Neural cell (in vitro differentiated cells): Measurements from ENCODE around the gene FBXO48. TPM values are rescaled to one million over a fixed set of nuclear protein-coding genes. Genes with fewer than 3 reads are reported as not detected.
"Not testable (repeated sequence)": the region's sequence is repeated elsewhere in the genome, so short reads cannot be mapped to it uniquely, and the experiment has no call there.

Experiments
- H2AFZ ChIP-seq: fragments of 200-600, 300-800 bp; sonication (generic), shearing (Covaris generic); 2 replicates; pipeline ENCODE4 v1.6.0; 2014; ENCODE audit warnings: low read depth, mild to moderate bottlenecking, antibody characterized with exemption, low read length, moderate library complexity
- H3F3A ChIP-seq: fragments of 200-600 bp; shearing (Covaris generic); 2 replicates; pipeline ENCODE4 v1.6.1; 2016; ENCODE audit warnings: mild to moderate bottlenecking, moderate library complexity, mixed read lengths, antibody characterized with exemption, low read length; ENCODE audit not compliant: insufficient read depth, poor library complexity, severe bottlenecking
- H3K27ac ChIP-seq: fragments of 200-600, 300-800 bp; sonication (generic), shearing (Covaris generic); 2 replicates; pipeline ENCODE4 v1.5.1; 2014; ENCODE audit warnings: mild to moderate bottlenecking, low read length, moderate library complexity
- H3K27me3 ChIP-seq: fragments of 300-800, 200-600 bp; sonication (generic), shearing (Covaris generic); 2 replicates; pipeline ENCODE4 v1.6.0; 2014; ENCODE audit warnings: mild to moderate bottlenecking, low read depth, low read length, moderate library complexity; ENCODE audit not compliant: insufficient read depth
- H3K36me3 ChIP-seq: fragments of 300-800, 200-600 bp; sonication (generic), shearing (Covaris generic); 2 replicates; pipeline ENCODE4 v1.5.1; 2014; ENCODE audit warnings: mild to moderate bottlenecking, antibody characterized with exemption, low read length, moderate library complexity; ENCODE audit not compliant: insufficient read depth
- H3K4me2 ChIP-seq: fragments of 300-800, 200-600 bp; sonication (generic), shearing (Covaris generic); 2 replicates; pipeline ENCODE4 v1.6.0; 2014; ENCODE audit warnings: mild to moderate bottlenecking, low read length
- H3K4me3 ChIP-seq: fragments of 300-800, 200-600 bp; sonication (generic), shearing (Covaris generic); 2 replicates; pipeline ENCODE4 v1.5.1; 2014; ENCODE audit warnings: mild to moderate bottlenecking, low read length, moderate library complexity
- H3K79me2 ChIP-seq: fragments of 200-600 bp; shearing (Covaris generic); replicated peaks from 2 replicates; pipeline ENCODE4 v1.6.0; 2014; ENCODE audit warnings: mild to moderate bottlenecking, low read length, moderate library complexity; ENCODE audit not compliant: insufficient read depth
- H3K9ac ChIP-seq: fragments of 300-800, 200-600 bp; sonication (generic), shearing (Covaris generic); 2 replicates; pipeline ENCODE4 v1.6.1; 2016; ENCODE audit warnings: mild to moderate bottlenecking, low read length, mixed read lengths
- H3K9me2 ChIP-seq: fragments of 200-600 bp; shearing (Covaris generic); 2 replicates; pipeline ENCODE4 v1.6.1; 2016; ENCODE audit warnings: mild to moderate bottlenecking, low read length, mixed read lengths; ENCODE audit not compliant: insufficient read depth
- H3K9me3 ChIP-seq: fragments of 200-600, 300-800 bp; sonication (generic), shearing (Covaris generic); 2 replicates; pipeline ENCODE4 v1.6.1; 2016; ENCODE audit warnings: mild to moderate bottlenecking, mixed run types, low read length, moderate library complexity, mixed read lengths
- H4K20me1 ChIP-seq: fragments of 200-600 bp; shearing (Covaris generic); 2 replicates; pipeline ENCODE4 v1.6.1; 2016; ENCODE audit warnings: mild to moderate bottlenecking, mixed run types; ENCODE audit not compliant: insufficient read depth
- EP300 ChIP-seq: fragments of 450-650 bp; conservative IDR thresholded peaks from 2 replicates; pipeline ENCODE4 v1.6.1; 2014; ENCODE audit warnings: antibody characterized with exemption, mild to moderate bottlenecking, moderate library complexity; ENCODE audit not compliant: poor library complexity, severe bottlenecking
- EZH2 ChIP-seq: fragments of 200-600, 300-800 bp; shearing (Covaris generic), sonication (generic); IDR thresholded peaks from 2 replicates; pipeline ENCODE4 v1.6.1; 2014; ENCODE audit warnings: antibody characterized with exemption, low read length, borderline replicate concordance, mild to moderate bottlenecking; ENCODE audit not compliant: insufficient read depth, poor library complexity, severe bottlenecking
- MXI1 ChIP-seq: fragments of 450-650 bp; conservative IDR thresholded peaks from 2 replicates; pipeline ENCODE4 v1.6.1; 2014; ENCODE audit warnings: antibody characterized with exemption, mild to moderate bottlenecking; ENCODE audit not compliant: poor library complexity, severe bottlenecking
- POLR2AphosphoS5 ChIP-seq: IDR thresholded peaks from 2 replicates; pipeline ENCODE4 v1.6.1; 2012
- RAD21 ChIP-seq: fragments of 450-650 bp; conservative IDR thresholded peaks from 2 replicates; pipeline ENCODE4 v1.6.1; 2014; ENCODE audit warnings: antibody characterized with exemption, mild to moderate bottlenecking, moderate library complexity
- SMC3 ChIP-seq: fragments of 450-650 bp; conservative IDR thresholded peaks from 2 replicates; pipeline ENCODE4 v1.6.1; 2014; ENCODE audit warnings: antibody characterized with exemption, mild to moderate bottlenecking, moderate library complexity; ENCODE audit not compliant: poor library complexity
- TAF1 ChIP-seq: IDR thresholded peaks from 2 replicates; pipeline ENCODE4 v1.6.1; 2012; ENCODE audit warnings: low read depth
- polyA plus RNA-seq: library from polyadenylated mRNA; depleted of rRNA; stranded (reverse); fragments of >200 nt; gene quantifications from 2 replicates; pipeline ENCODE4 v1.2.3, GENCODE V29; 2014
- TF ChIP-seq, protein P1 (sequence below): fragments of 450-650 bp; IDR thresholded peaks from 2 replicates; pipeline ENCODE4 v1.5.1; 2014; ENCODE audit warnings: antibody characterized with exemption, mild to moderate bottlenecking, moderate library complexity; ENCODE audit not compliant: poor library complexity, severe bottlenecking
- TF ChIP-seq, protein P2 (sequence below): IDR thresholded peaks from 2 replicates; pipeline ENCODE4 v1.6.1; 2012; ENCODE audit warnings: borderline replicate concordance

The FBXO48 gene
- polyA plus RNA-seq, 1 donor from 2014 or later: 0.45 TPM

DNA sequence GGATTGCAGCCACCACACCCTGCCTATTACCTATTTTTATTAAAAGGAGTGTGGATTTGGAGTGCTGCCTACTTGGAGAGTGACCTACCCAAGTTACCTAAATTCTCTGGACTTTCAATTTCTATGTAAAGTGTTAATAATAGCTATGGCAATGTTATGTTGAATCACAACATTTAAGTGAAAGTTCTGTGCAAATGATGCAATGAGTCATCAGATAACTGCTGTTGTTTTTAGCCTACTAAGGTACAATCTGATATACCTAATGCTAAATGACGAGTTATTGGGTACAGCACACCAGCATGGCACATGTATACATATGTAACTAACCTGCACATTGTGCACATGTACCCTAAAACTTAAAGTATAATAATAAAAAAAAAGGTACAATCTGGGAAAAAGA lies 21.5 kb upstream of the FBXO48 start:
- H2AFZ ChIP-seq, H3K4me2 ChIP-seq, H3F3A ChIP-seq, H3K9me2 ChIP-seq, H3K27ac ChIP-seq, H4K20me1 ChIP-seq, H3K9me3 ChIP-seq, H3K79me2 ChIP-seq, H3K9ac ChIP-seq, H3K27me3 ChIP-seq, H3K4me3 ChIP-seq, H3K36me3 ChIP-seq: not testable (repeated sequence)

DNA sequence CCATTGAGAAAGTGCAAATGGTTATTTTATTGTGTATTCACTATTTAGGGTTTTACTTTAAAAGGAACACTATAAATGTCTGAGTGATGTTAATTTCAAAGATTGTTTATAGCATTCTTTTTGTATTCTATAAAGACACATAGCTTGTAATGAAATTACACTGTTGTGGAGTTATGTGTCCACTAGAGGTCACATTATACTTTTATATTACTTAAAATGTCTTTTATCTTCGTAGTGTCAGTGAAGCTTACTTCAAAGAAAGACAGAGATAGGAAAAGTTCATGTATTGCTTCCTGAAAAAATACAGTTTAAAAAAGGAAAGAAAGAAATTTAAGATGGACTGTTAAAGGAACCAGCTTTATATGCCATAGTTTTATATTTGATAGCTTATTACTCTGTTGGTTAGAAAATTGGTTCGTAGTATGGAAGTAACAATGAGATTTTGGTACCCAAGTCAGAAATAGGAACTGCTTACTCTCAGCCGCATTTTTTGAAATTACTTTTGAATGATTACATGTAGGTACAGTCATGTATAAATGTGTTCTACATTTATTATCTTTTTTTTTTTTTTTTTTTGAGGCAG lies 20.8 kb upstream of the FBXO48 start:
- H3K4me2 ChIP-seq: no peak overlapping the region
- H3K27ac ChIP-seq: no peak overlapping the region
- peak; percentile 69 for TF ChIP-seq SMC3
- TF ChIP-seq POLR2AphosphoS5: no peak
- peak; percentile 69 for TF ChIP-seq RAD21
- no peak for TF ChIP-seq EP300
- no peak for TF ChIP-seq EZH2
- no peak for TF ChIP-seq MXI1
- TF ChIP-seq, protein P1, sequence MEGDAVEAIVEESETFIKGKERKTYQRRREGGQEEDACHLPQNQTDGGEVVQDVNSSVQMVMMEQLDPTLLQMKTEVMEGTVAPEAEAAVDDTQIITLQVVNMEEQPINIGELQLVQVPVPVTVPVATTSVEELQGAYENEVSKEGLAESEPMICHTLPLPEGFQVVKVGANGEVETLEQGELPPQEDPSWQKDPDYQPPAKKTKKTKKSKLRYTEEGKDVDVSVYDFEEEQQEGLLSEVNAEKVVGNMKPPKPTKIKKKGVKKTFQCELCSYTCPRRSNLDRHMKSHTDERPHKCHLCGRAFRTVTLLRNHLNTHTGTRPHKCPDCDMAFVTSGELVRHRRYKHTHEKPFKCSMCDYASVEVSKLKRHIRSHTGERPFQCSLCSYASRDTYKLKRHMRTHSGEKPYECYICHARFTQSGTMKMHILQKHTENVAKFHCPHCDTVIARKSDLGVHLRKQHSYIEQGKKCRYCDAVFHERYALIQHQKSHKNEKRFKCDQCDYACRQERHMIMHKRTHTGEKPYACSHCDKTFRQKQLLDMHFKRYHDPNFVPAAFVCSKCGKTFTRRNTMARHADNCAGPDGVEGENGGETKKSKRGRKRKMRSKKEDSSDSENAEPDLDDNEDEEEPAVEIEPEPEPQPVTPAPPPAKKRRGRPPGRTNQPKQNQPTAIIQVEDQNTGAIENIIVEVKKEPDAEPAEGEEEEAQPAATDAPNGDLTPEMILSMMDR: peak; percentile 60
- TF ChIP-seq, protein P2, sequence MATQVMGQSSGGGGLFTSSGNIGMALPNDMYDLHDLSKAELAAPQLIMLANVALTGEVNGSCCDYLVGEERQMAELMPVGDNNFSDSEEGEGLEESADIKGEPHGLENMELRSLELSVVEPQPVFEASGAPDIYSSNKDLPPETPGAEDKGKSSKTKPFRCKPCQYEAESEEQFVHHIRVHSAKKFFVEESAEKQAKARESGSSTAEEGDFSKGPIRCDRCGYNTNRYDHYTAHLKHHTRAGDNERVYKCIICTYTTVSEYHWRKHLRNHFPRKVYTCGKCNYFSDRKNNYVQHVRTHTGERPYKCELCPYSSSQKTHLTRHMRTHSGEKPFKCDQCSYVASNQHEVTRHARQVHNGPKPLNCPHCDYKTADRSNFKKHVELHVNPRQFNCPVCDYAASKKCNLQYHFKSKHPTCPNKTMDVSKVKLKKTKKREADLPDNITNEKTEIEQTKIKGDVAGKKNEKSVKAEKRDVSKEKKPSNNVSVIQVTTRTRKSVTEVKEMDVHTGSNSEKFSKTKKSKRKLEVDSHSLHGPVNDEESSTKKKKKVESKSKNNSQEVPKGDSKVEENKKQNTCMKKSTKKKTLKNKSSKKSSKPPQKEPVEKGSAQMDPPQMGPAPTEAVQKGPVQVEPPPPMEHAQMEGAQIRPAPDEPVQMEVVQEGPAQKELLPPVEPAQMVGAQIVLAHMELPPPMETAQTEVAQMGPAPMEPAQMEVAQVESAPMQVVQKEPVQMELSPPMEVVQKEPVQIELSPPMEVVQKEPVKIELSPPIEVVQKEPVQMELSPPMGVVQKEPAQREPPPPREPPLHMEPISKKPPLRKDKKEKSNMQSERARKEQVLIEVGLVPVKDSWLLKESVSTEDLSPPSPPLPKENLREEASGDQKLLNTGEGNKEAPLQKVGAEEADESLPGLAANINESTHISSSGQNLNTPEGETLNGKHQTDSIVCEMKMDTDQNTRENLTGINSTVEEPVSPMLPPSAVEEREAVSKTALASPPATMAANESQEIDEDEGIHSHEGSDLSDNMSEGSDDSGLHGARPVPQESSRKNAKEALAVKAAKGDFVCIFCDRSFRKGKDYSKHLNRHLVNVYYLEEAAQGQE: no peak
- TF ChIP-seq TAF1: no peak
- H3K36me3 ChIP-seq: no peaks in the 10 kb centered on the region
- no peaks in the 10 kb centered on the region for H3K79me2 ChIP-seq
- no peaks in the 10 kb centered on the region for H3K9me2 ChIP-seq
- H2AFZ ChIP-seq: no peak overlapping the region
- H3F3A ChIP-seq: no peaks in the 10 kb centered on the region
- no peak overlapping the region for H3K4me3 ChIP-seq
- H3K9me3 ChIP-seq: no peaks in the 10 kb centered on the region
- no peaks in the 10 kb centered on the region for H4K20me1 ChIP-seq
- no peak overlapping the region for H3K9ac ChIP-seq
- H3K27me3 ChIP-seq: no peaks in the 10 kb centered on the region

DNA sequence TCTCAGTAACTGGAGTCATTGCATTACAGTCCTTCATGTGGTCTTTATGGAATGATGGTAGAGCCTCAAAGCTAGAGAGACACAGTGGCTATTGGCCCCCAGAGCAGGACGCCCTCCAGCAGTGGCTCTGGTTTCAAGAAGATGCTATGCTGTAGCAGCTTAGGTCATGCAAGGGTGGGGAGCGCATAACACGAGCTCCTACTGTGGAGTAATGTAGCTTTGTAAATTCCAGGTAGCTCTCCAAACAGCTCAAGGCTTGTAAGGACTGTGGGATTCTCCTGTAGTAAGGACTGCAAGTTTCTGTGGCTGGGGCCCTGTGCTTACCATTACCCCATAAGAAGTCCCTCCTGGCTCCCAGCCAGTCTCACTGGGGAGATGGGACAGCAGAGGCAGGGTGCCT lies 15.9 kb upstream of the FBXO48 start:
- no peaks in the 10 kb centered on the region for H4K20me1 ChIP-seq
- H3K9ac ChIP-seq: no peak overlapping the region
- no peaks in the 10 kb centered on the region for H3K9me3 ChIP-seq
- H3F3A ChIP-seq: no peaks in the 10 kb centered on the region
- H3K4me3 ChIP-seq: no peak overlapping the region
- no peak overlapping the region for H3K4me2 ChIP-seq
- H2AFZ ChIP-seq: no peak overlapping the region
- TF ChIP-seq RAD21 (no peak), SMC3 (no peak), MXI1 (no peak), EP300 (no peak), POLR2AphosphoS5 (no peak), EZH2 (no peak), TAF1 (no peak)
- TF ChIP-seq, protein P2: no peak
- TF ChIP-seq, protein P1: no peak
- no peaks in the 10 kb centered on the region for H3K9me2 ChIP-seq
- H3K27ac ChIP-seq: no peak overlapping the region
- H3K79me2 ChIP-seq: no peaks in the 10 kb centered on the region
- no peaks in the 10 kb centered on the region for H3K36me3 ChIP-seq
- no peaks in the 10 kb centered on the region for H3K27me3 ChIP-seq
